GM04503 (cell line): ENCODE measurements around the gene ADCY2.

Experiments used
- DNase-seq: peaks from one replicate; pipeline ENCODE4 v3.0.0-alpha.2; 2012; ENCODE audit warnings: low read depth

Gene ADCY2

GRCh38 chr5:7515284-7515914 lies 119.5 kb downstream of the ADCY2 start:
- no peak for DNase-seq

- DNase-seq = no peak
Measured at GRCh38 chr5:7516253-7516652, 120.3 kb downstream of the ADCY2 start.

GRCh38 chr5:7517006-7517405 lies 121.1 kb downstream of the ADCY2 start:
- no peak for DNase-seq

- DNase-seq = no peak
Measured at GRCh38 chr5:7518947-7519560, 123.1 kb downstream of the ADCY2 start.

GRCh38 chr5:7519564-7519963 lies 123.6 kb downstream of the ADCY2 start:
- no peak for DNase-seq

GRCh38 chr5:7529880-7530279 lies 133.9 kb downstream of the ADCY2 start:
- DNase-seq = no peak

GRCh38 chr5:7533941-7534340 lies 138.0 kb downstream of the ADCY2 start:
- DNase-seq = no peak

GRCh38 chr5:7534505-7534904 lies 138.6 kb downstream of the ADCY2 start:
- no peak for DNase-seq

- no peak for DNase-seq
Measured at GRCh38 chr5:7537573-7537972, 141.6 kb downstream of the ADCY2 start.

GRCh38 chr5:7539571-7539970 lies 143.6 kb downstream of the ADCY2 start:
- no peak for DNase-seq

GRCh38 chr5:7540736-7541485 lies 145.0 kb downstream of the ADCY2 start:
- DNase-seq = no peak

- DNase-seq = no peak
Measured at GRCh38 chr5:7541898-7542297, 146.0 kb downstream of the ADCY2 start.

GRCh38 chr5:7546555-7546954 lies 150.6 kb downstream of the ADCY2 start:
- DNase-seq = no peak

GRCh38 chr5:7548596-7548995 lies 152.7 kb downstream of the ADCY2 start:
- no peak for DNase-seq

- no peak for DNase-seq
Measured at GRCh38 chr5:7565559-7565958, 169.6 kb downstream of the ADCY2 start.

GRCh38 chr5:7576023-7576715 lies 180.2 kb downstream of the ADCY2 start:
- DNase-seq = no peak

- no peak for DNase-seq
Measured at GRCh38 chr5:7577381-7577780, 181.4 kb downstream of the ADCY2 start.

- no peak for DNase-seq
Measured at GRCh38 chr5:7578071-7578470, 182.1 kb downstream of the ADCY2 start.

GRCh38 chr5:7584749-7585148 lies 188.8 kb downstream of the ADCY2 start:
- no peak for DNase-seq

GRCh38 chr5:7585807-7586206 lies 189.9 kb downstream of the ADCY2 start:
- no peak for DNase-seq

- DNase-seq = no peak
Measured at GRCh38 chr5:7586480-7586879, 190.5 kb downstream of the ADCY2 start.

GRCh38 chr5:7589800-7590199 lies 193.9 kb downstream of the ADCY2 start:
- DNase-seq = no peak

GRCh38 chr5:7592910-7593309 lies 197.0 kb downstream of the ADCY2 start:
- no peak for DNase-seq
